GM12892 (cell line): ENCODE data around the gene BICD2.

Experiments used
- POLR2A ChIP-seq: IDR thresholded peaks from 2 replicates; pipeline ENCODE4 v1.6.1; 2011; ENCODE audit warnings: low read depth, low read length, control low read depth
- POLR2AphosphoS5 ChIP-seq: IDR thresholded peaks from 2 replicates; pipeline ENCODE4 v1.6.1; 2011; ENCODE audit warnings: low read depth, low read length, control low read depth

DNA sequence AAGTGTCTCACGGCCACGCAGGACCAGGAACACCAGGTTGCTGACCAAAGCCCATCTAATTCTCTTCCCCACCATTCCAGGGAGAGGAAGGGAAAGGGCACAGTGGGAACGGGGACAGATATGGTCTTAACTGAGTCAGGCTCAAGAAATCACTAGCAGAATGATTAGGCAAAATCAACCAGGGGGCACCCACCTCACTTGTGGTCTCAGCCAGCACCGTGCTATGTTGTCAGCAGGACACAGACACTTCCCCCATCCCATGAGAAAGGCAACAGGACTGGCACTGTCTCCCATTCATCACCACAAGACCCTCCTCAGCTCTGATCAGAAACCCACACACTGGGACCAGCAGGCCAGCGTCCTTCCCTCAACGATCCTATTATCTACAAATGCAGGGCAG, 2.9 kb downstream of the BICD2 start:
- TF ChIP-seq POLR2A (no peak), POLR2AphosphoS5 (no peak)
